Measurements from ENCODE around the gene UROC1. TPM values are rescaled to one million over a fixed set of nuclear protein-coding genes. Genes with fewer than 3 reads are reported as not detected.

The UROC1 gene
- total RNA-seq, 1 experiment from 2014 or later = not detected

- no peaks in the 10 kb centered on the region for H3K4me1 ChIP-seq (ENCODE audit: insufficient read depth, low read length)
- H2BK12ac ChIP-seq (ENCODE audit: insufficient read length, low read depth, low read length) = no peak overlapping the region
- no peaks in the 10 kb centered on the region for H3K79me2 ChIP-seq (ENCODE audit: insufficient read depth, low read length)
- H3K27ac Mint-ChIP-seq = no peak overlapping the region
- H4K91ac ChIP-seq (ENCODE audit: insufficient read length, low read depth, low read length) = no peak overlapping the region
- H3K18ac ChIP-seq (ENCODE audit: insufficient read length, low read depth, low read length) = no peak overlapping the region
- no peak overlapping the region for H4K8ac ChIP-seq (replicated peaks; ENCODE audit: insufficient read length, low read depth, low read length)
- TF ChIP-seq CTCF (conservative IDR thresholded peaks at IDR 0.05) = no peak
- no peak overlapping the region for H3K27ac ChIP-seq (ENCODE audit: insufficient read length, low read depth, low read length)
- H3K56ac ChIP-seq (ENCODE audit: insufficient read length, low read depth, low read length) = no peak overlapping the region
- H2BK20ac ChIP-seq (ENCODE audit: low read depth, low read length, poor library complexity, severe bottlenecking) = no peak overlapping the region
- H2BK5ac ChIP-seq (ENCODE audit: insufficient read length, low read length) = no peak overlapping the region
- H4K5ac ChIP-seq (ENCODE audit: insufficient read length, low read depth, low read length) = no peak overlapping the region
- no peaks in the 10 kb centered on the region for H4K20me1 ChIP-seq (ENCODE audit: control insufficient read depth, insufficient read depth, insufficient read length)
- H3K9me3 ChIP-seq (ENCODE audit: control insufficient read depth, low read depth, low read length) = no peaks in the 10 kb centered on the region
- no peaks in the 10 kb centered on the region; a peak in 1 of 7 replicates for H3K36me3 Mint-ChIP-seq (ENCODE audit: insufficient read depth in 1 of 3, low read depth in 3 of 3)
- H3T11ph ChIP-seq (ENCODE audit: low read length) = no peak overlapping the region
- WGBS (ENCODE audit: extremely low coverage, insufficient read length, low lambda C conversion rate) = no CpG with 5 or more reads among the region's 12 CpGs
- no peak overlapping the region for H3K4ac ChIP-seq (ENCODE audit: low read depth, low read length)
- H3K4me1 Mint-ChIP-seq = peaks cover 3 to 24% of the 10 kb centered on the region in 2 experiments
- DNase-seq = no peak
- H3K4me2 ChIP-seq (ENCODE audit: insufficient read depth, insufficient read length, low read length) = peak overlapping the region; percentile 37
- H2BK120ac ChIP-seq (ENCODE audit: low read depth, low read length, poor library complexity, severe bottlenecking) = no peak overlapping the region
- H3K9ac ChIP-seq (ENCODE audit: extremely low read depth, insufficient read length, low read length) = no peak overlapping the region
- no peaks in the 10 kb centered on the region for H3K79me1 ChIP-seq (ENCODE audit: insufficient read depth, low read depth, low read length, poor library complexity, severe bottlenecking)
- H2AFZ ChIP-seq (ENCODE audit: low read length) = no peak overlapping the region
- no peaks in the 10 kb centered on the region for H3K23me2 ChIP-seq (ENCODE audit: insufficient read length, low read depth, low read length, poor library complexity, severe bottlenecking)
- no peaks in the 10 kb centered on the region; a peak in 1 of 5 replicates for H3K9me3 Mint-ChIP-seq
- H3K23ac ChIP-seq (ENCODE audit: insufficient read length, low read depth, low read length) = no peak overlapping the region
- H3K27me3 Mint-ChIP-seq (ENCODE audit: low read depth) = peaks cover 41% of the 10 kb centered on the region
- no peak overlapping the region for H2AK5ac ChIP-seq (ENCODE audit: insufficient read length, low read length)
- H3K4me3 Mint-ChIP-seq = peak overlapping the region; percentile 69 to 79; a peak in 4 of 5 replicates
- no peaks in the 10 kb centered on the region; the same call in 1 of the 2 replicates for H3K27me3 ChIP-seq (ENCODE audit: insufficient read depth, low read length)
- no peak overlapping the region for H3K14ac ChIP-seq (ENCODE audit: insufficient read depth, low read length)
- no peak overlapping the region for H2BK15ac ChIP-seq (ENCODE audit: low read depth, low read length)
Measured at GRCh38 chr3:126525091-126525852, 7.7 kb upstream of the UROC1 start.
